KG1 (cell line): ENCODE results near the gene POLG.

Experiments
- DNase-seq: peaks from one replicate; lab custom pipeline; 2025; lab: John Stamatoyannopoulos, UW

The POLG gene

DNA sequence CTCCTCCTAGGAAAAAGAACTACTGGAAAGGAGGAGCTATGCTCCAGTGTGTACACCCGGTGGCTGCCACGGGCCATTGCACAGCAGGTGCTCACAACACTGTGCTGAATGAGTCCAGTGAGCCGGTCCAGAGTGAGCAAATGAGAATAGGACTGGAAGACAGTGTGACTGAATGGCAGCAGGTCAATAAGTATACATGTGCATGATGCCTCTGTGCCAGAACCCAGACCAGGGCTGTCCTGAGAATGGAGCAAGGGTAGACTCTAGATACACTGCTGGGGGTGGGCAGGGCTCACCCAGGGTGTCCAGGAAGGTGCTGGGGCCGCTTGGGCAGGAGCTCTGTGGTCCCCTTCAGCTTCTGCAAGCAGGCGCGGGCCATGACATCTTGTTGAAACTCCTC lies 8.3 kb downstream of the POLG start:
- no peak for DNase-seq

DNA sequence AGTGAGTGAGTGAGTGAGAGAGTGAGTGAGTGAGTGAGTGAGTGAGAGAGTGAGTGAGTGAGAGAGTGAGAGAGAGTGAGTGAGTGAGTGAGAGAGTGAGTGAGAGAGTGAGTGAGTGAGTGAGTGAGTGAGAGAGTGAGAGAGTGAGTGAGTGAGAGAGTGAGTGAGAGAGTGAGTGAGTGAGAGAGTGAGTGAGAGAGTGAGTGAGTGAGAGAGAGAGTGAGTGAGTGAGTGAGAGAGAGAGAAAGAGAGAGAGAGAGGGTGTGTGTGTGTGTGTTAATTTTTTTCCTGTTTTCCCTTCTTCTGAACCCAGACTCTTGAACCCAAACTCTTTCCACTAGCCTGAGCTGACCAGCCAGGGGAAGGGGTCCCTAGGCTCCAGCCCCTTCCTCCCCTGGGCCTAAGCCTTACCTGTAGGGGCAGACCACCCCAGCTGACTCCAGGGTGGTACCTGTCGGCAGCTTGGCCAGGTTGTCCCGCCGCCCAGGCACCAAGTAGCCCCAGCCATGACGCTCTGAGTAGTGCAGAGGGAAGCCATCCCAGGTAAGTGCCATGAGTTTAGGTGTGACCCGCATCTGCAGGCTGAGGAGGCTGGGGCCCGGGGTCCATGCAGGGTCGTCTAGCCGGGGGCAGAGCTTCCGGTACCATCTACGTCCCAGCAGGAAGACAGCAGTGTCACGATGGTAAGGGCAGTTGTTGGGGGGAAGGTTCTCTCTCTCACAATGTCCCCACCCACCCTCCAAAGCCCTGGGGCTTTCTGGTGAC lies 9.4 kb downstream of the POLG start:
- no peak for DNase-seq

DNA sequence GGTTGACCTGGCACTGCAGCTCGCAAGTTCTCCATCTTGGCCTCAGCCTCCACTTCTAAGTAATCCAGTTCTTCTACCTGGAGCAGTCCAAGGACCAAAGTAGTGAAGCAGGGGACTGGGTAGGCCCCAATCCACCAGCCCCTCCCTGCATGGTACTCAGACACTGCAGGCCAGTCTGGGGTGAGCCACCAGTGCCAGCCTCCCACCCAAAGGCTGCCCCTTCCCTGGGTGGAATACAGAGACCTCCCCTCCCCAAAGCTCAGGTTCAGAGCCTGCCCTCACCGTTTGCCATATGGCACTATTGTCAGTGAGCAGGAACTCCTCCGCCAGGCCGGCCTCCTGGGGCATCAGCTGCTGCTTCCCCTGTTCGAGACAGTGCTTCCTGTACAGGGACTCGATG lies 10.8 kb downstream of the POLG start:
- DNase-seq, result no peak

- DNase-seq, result no peak
Measured at GRCh38 chr15:89322822-89323221, 11.8 kb downstream of the POLG start.

- DNase-seq, result no peak
Measured at GRCh38 chr15:89321521-89322410, 12.9 kb downstream of the POLG start.

GRCh38 chr15:89320200-89320599 lies 14.4 kb downstream of the POLG start:
- DNase-seq, result no peak

DNA sequence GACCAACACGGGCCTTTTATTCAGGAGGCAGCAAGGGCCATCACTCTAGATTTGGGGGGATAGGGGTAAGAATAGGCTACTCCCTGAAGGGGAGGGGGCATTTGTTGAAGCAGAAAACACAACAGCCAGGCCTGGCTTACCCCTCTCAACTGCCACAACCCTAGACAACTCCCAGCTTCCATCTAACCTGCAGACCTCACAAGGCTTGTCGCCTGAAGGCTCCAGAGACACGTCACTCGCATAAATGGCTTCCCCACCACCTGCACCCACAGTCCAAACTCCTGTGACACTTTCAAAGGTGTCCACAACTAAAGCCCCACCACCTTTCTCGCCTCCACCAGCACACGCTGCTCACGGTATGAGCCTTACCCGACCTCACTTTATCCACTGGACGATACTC lies 14.9 kb downstream of the POLG start:
- no peak for DNase-seq

DNA sequence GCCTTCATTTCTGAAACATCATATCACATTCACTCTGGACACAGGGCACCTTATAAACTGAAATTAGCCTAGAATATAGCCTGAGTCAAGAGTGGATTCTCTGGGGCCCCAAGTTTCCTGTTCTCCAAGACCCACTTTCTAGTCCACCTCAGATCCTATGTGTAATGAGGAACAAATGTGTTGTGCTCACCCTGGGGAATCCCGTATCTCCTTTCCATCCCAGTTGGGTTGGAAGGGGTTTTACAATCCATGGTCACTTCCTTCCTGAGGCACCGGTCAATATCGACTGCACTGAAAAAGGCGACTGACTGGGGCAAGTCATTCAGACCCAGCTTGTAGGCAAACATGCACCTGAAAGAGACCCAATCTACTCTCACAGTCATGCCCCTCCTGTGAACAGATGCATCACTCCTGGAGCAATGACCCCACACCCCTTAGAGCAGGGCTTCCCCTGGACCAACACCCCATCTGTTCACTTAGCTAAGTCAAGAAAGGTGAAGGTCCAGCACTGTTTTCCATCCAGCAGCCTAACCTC lies 17.4 kb downstream of the POLG start:
- no peak for DNase-seq

DNA sequence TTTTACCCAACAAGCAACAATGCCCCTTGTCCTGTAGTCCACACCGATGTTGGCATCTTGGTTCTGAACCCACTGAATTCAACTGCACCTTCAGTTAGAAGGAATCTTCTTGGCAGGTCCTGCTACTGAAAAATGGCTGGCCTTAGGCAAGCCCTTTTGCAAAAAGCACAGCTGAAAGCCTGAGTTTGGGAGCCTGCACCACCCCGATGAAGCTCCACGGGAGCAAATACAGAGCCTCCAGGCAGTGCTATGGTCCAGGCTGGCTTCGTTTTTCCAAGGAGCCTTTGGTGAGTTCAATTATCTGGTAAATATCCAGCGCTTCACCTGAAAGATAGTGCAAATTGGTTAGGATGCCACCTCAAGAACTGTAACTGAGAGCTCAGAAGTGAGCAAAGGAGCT lies 18.1 kb downstream of the POLG start:
- DNase-seq, result no peak

DNA sequence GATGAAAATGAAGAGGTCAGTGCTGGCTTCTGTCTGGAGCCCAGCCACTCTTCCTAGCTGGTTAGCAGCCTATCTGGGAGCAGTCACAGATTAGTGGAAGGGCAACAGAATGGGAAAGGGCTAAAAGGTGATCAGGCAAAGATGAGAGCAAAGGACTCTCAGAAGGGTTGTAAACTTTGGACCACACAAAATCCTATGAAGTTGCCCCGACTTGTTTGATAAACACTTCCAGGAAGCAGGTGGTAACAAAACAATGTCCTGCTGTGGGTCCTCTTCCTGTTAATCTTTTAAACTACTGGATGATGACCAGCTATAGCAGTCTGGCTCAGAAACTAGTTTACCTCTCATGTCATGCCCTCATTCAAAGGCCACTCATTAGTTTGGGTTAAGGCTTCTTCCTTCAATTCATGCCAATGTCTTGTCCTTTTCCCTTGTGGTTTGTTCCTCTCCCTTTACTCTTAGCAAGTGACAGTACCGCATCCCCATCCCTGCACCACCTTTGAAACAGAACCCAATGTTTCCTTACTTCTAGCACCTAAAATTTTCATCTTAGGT lies 19.2 kb downstream of the POLG start:
- DNase-seq, result no peak

GRCh38 chr15:89309993-89310392 lies 24.6 kb downstream of the POLG start:
- DNase-seq, result no peak

DNA sequence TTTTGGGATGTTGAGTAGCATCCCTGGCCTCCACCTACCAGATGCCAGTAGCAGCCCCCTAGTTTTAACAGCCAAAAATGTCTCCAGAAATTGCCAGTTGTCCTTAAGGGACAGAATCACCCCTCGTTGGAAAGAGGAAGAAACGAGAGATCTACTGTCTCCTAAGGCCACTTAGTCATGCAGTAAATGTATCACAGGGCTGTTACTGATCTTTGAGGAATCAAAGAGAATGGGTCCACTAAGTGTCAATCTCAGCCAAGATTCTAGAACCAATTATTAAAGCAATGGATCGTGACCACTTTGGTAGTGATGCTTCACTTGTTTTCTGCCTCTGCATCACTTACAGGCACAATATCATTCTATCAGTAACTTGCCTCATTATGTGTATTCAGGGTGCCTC lies 26.4 kb downstream of the POLG start:
- no peak for DNase-seq

- DNase-seq, result no peak
Measured at GRCh38 chr15:89307791-89308190, 26.8 kb downstream of the POLG start.

GRCh38 chr15:89307046-89307587 lies 27.5 kb downstream of the POLG start:
- no peak for DNase-seq

GRCh38 chr15:89305395-89305794 lies 29.2 kb downstream of the POLG start:
- DNase-seq, result no peak

DNA sequence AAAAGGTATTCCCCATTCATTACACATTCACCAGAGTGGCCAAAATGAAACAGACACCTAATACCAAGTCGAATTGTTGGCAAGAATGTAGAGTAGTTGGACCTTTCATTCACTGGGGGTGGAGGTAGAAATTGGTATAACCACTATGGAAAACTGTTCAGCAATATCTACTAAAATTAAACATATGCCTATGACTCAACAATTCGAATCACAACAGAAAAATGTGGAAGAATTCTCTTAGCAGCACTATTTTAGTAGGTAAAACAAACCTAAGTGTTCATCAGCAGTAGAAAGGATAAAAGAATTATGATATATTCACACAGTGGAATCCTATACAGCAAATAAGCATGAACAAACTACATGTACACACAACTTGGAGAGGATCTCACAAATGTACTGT lies 30.6 kb downstream of the POLG start:
- no peak for DNase-seq

DNA sequence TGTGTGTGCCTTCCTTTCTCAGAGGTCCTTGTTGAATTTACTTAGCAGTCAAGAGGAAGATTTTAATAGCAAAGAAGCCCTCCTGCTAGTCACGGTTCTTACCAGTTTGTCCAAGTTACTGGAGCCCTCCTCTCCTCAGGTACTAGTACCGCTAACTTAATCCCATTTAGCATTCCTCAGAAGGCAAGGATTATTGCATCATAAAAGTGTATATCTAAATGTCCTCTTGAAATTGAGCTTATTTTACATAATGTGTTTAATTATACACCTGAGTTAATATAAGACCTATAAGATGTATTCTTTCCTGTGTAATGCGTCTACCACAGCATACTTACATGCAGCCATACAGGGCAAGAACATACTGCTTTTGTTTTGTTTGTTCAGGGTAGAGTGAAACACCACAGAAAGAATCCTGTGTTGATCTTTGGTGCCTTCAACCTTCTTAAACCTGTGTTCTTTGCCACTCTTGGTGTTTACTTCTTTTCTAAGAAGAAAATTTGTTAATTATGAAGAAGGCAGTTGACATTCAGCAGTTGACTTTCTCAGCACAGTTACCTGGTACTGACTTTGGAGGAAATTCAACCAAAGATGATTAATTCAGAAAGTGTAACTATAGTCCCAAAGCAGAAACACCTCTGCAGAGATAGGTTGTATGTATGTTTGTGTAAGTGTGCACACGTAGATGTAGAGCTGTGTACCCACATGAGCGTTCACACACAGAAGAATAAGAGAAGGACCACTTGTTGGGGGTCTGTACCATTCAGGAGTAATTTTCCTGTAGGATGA lies 33.1 kb downstream of the POLG start:
- DNase-seq, result no peak

- DNase-seq, result no peak
Measured at GRCh38 chr15:89299896-89300295, 34.7 kb downstream of the POLG start.

GRCh38 chr15:89293012-89293411 lies 41.6 kb downstream of the POLG start:
- DNase-seq, result no peak

DNA sequence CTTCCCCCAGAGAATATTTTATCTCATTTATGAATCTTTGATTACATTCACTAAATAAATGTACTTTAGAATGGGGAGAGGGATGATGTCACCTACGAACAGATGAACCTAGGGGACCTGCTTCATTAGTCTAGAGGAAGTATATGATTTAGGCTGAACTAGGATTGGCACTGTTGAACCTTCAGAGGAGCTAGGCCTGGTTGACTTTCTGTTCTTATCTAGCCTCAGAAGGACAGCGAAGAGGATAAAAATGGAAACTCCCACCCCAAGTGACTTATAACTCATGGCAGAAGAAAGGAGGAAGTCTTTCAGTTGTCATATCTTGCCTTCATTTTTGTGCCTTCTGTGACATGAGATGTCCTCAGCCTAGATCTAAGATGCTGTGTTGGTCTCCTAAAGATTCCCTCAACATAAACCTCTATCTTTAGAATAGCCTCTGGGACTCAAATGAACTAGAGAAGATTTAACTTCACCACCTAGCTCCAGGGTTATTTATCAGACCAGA lies 42.6 kb downstream of the POLG start:
- DNase-seq, result no peak

DNA sequence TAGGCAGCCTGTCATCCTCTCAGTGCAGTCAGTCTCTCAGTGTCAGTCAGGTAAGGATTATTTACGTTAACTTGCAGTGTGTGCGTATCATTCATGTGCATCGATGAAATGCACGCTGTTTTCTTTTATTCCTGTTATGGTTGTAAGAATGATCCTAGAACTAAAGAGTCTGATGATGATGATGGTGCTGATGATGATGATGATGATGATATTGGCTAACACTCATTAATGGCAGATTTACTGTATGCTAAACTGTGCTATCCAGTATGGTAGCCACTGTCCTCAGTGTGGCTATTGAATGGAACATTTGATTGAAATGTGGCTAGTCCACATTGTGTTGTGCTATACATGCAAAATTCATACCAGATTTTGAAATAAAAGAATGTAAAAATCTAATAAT lies 51.4 kb downstream of the POLG start:
- DNase-seq, result no peak

- DNase-seq, result no peak
Measured at GRCh38 chr15:89282631-89283030, 52.0 kb downstream of the POLG start.
